NCI-H526 treated with DMSO at 0.1 percent for 48 hours (cell line): ENCODE results near the gene DDN.

Experiments
- DNase-seq: peaks from one replicate; lab custom pipeline; 2025; lab: John Stamatoyannopoulos, UW

Gene DDN

DNA sequence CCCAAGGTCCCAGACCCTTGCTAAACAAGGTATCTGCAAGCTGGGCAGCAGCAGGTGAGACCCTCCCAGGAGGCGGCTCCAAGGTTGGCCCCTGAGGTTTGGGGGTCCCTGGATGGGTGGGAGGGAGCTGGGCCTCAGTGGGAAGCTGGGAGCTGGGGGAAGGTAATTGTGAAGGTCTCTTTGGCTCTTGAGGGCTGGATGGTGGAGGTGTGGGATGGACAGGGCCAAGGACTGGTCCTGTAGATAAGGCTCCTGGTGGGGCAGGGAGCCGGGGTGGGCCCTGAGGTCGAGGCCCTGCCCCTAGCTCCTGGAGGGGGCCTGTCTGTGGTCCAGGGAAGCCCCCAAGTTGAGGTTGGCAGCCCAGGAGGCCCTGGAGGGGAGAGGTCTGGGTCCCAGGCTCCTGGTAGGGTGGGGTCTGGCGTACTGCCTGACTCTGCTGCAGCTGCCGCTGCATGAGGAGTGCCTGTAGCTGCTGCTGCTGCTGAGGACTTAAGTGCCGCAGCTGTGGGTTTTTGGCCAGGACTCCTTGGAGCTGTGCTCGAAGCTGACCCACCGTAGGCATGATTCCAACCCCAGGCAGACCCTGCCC lies 32.5 kb upstream of the DDN start:
- DNase-seq: no peak

- DNase-seq: no peak
Measured at GRCh38 chr12:49030714-49031572, 31.8 kb upstream of the DDN start.

DNA sequence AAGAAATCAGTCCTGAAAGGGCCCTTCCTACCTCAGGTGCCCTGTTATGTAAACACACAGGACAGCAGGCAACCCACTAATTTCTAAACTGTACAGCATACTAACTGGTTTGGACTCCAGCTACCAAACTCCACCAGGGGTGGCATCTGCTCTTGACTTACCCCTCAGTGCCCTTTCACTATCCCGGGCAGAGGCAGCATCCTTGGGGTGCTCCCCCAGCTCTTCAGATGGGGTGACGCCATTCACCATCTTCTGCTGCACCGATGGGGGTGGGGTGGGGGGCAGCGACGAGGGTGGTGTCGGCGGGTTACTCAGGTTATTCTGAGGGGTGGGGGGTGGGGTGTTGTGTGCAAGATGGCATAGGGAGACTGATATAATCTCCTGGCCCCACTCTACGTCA lies 30.9 kb upstream of the DDN start:
- DNase-seq: no peak

DNA sequence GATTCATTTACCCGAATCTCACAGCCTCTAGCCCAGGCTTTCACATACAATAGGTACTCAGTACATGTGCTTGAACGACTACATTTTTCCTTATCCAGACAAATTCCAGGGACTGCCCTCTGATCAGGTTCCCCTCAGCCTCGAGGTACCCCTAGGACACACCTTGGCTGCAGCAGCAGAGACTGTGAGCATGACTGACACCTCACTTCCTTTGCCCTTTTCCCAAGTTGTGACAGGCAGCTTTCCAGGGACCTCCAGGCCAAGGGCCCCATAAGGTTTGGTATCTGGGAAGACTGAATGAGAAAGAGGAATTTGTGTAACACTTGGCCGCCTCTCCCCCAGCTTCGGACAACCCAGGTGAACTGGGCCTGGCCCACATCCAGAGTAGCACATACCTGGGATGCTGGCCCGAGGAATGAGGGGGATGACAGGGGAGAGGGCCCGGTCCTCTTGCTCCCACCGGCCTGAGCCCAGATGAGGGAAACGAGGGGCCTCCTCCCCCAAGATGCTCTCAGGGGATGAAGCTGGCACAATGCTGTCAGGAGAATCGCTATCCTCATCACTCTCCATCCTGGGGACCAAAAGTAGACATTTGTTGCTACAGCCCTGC lies 29.6 kb upstream of the DDN start:
- no peak for DNase-seq

DNA sequence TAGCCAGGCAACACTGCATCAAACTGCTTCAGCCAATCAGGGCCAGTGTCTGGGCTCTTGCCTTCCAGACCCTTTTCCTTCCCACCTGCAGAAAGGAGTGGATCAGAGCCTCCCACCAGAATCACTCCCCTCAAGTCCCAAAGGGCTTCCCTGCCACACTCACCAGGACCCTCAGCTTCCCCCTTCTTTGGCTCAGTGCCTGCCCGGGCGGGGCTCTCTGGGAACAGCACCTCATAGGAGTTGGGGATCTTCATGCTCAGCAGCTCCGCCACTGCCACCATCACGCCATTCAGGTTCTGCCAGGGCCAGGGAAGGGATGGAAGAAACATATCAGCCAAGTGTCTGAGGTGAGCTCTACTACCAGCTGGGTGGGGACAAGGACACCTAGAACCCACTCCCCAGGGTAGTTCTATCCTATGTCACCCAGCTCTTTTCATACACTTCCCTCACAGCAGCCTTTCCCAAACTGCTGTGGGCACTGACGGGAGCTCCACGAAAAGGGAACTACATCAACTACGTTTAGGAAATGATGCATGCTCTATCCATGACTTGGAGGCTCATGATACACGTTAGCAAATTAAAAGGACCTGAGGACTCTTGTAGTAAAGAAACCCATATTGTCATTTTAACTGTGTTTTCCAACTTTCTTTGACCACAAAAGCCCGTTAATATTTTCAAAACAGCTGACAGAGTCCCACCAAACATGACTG lies 28.8 kb upstream of the DDN start:
- DNase-seq: no peak

DNA sequence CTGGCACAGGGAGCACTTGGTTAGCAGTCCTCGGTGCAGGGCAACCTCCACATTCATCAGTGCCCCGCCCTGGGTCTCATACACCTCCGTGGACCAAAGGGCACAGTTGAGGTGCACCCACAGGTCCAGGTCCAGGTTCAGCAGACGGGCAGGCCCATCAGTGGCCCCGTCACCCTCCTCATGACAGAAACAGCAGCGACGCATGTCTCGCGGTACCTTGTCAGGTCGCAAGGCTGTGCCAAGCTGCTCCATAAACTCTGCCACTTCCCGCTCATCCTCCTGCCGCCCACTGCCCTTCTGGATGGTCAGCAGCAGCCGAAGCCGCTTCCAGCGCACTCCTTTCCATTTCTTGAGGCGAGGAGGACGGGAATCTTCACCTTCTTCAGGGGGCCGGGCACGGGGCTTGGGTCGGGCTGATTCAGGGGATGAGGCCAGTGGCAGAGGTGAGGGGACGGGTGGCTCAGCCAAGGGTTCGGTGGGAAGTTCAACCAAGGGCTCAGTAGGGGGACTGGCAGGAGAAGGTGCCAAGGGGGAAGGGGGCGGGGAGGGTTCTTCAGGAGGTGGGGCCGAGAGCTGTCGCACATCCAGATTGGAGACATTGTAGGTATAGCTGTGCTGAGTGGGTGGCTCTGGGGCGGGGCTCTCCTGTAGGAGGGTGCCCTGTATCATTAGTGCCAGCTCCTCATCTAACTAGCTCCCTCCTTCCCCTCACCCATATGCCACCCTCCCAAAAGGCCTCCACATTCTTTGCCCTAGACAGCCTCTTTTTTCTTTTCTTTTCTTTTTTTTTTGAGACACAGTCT lies 27.7 kb upstream of the DDN start:
- no peak for DNase-seq

DNA sequence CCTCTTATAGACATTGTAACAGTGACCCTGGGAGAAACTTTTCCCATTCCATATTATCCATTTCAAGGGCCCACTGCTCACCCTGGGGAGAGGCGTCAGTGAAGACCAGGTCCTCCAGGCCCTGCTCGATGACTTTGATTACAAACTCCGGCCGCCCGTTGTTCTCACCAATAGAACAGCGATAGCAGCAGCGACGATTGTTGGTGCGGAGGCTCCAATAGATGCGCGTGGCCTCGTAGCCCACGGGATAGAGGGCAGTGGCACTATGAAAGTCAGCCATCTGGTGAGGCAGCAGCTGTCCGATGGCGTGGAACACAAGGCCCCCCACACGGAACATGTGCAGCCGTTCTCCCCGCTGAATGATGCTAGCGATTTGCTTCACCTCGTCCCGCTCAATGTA lies 26.9 kb upstream of the DDN start:
- DNase-seq: no peak

GRCh38 chr12:49025463-49025862 lies 26.3 kb upstream of the DDN start:
- DNase-seq: no peak

- DNase-seq: no peak
Measured at GRCh38 chr12:49024543-49024942, 25.4 kb upstream of the DDN start.

GRCh38 chr12:49023812-49024211 lies 24.6 kb upstream of the DDN start:
- no peak for DNase-seq

GRCh38 chr12:49022558-49023178 lies 23.5 kb upstream of the DDN start:
- DNase-seq: no peak

GRCh38 chr12:49021292-49021915 lies 22.2 kb upstream of the DDN start:
- no peak for DNase-seq

DNA sequence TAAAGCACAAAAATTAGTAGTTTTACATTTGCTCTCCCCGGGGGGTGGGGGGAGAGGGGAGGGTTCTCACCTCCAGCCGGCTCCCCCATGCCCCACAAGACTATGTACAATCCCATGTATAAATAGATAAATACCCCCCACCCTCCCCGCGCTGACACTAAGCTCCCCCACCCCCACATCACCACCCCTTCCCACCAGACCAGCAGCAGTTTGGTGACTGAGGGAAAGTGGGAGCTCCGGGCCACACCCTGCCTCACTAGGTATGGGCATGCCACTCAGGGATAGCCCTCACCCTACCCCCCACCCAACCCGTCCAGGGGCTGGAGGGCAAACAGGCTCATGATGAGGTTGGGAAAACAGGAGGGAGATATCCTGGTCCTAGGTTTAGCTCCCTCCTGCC lies 21.3 kb upstream of the DDN start:
- DNase-seq: no peak

DNA sequence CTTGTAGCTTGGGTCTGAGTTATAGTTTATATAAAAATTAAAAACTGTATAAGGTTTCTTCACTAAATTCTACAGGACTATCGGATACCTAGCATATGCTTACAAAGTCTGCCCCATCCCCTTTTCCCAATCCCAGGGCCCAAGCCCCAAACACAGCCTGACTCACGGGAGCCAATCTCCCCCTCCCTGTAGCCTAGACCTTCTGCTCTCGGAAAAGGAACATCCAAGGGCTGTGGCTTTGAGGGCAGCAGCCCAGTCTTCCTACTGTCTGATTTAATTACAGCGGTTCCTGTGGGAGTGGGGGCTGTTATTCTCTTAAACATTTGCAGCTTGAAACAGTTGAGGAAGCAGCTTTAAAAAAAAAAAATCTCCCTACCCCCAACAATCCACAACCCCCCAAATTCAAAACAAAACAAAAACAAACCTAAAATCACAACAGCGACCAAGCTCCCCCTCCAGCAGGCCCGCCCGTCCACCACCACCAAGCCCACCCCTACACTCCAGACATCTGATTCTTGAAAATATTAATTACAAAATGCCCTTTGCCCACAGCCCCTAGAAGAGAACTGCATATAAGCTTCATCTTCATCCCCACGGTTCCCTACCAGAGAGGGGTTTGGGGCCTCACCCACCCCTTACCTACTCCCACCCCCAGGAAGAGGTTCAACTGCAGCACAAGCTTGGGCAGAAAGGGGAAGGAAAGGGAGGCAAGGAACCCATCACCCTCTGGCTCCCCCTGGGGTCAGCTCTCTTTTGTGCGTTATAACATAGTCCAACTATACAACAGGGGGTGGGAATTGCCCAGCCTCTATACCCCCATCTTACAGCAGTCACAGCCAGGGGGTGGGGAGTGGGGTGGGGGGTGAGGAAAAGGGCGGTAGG lies 20.5 kb upstream of the DDN start:
- DNase-seq: no peak

DNA sequence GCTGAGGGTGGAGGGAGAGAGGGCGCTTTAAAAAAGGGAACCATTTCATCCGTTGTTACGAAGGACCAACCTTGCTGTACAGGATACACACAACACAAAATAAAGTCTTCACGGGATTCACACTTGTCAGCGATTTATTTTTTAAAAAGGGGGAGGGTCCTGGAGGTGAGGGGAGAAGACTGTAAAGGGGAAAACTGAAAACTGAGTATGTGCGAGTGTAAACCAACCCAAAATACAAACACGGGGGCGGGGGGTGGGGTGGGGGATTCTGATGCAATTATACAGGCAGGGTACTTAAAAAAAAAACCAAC lies 19.9 kb upstream of the DDN start:
- DNase-seq: no peak

- peak; percentile 87 for DNase-seq
Measured at GRCh38 chr12:49018261-49019119, 19.3 kb upstream of the DDN start, which contains the start of gene PRKAG1. TSS of gene PRKAG1 (minus strand) at chr12:49018776. CDS start at chr12:49018740, 36 bp downstream.

- no peak for DNase-seq
Measured at GRCh38 chr12:49017891-49018260, 18.7 kb upstream of the DDN start.

GRCh38 chr12:49015196-49015595 lies 16.0 kb upstream of the DDN start:
- no peak for DNase-seq

DNA sequence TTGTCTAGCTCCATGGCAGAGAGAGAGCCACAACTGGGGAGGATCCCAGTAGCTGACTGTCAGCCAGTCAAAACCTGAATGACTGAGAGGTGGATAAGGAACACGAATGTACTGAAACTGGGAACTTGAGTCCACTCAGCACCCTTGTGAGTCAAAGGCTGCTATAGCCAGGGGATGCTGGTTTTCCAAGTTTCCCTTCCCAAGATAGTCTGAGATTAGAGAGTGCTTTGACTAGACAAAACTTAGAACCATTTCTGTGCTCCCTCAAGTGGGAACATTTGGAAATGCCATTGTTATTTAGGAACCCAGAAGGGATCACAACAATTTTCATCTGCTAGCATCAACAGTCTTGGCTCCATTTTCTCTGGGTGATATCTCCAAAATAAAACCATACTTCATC lies 15.4 kb upstream of the DDN start:
- DNase-seq: no peak
